D341Med (cell line): ENCODE measurements around the gene MMGT1.

ENCODE experiments used
- DNase-seq: peaks from one replicate; pipeline ENCODE4 v3.0.0; 2012; ENCODE audit warnings: low spot score

The MMGT1 gene

GRCh38 chrX:135973548-135974278 is at the start of gene MMGT1:
TSS of gene MMGT1 (minus strand) at chrX:135973988. CDS start at chrX:135973675, 313 bp downstream.
- DNase-seq = peak; percentile 91

- DNase-seq = no peak
These were observed 48.1 kb upstream of the MMGT1 start for GRCh38 chrX:136021903-136022302.

GRCh38 chrX:136021160-136021559 is 47.4 kb upstream of the MMGT1 start:
- DNase-seq = no peak

- DNase-seq = no peak
These were observed 45.4 kb upstream of the MMGT1 start for GRCh38 chrX:136019226-136019625.

GRCh38 chrX:136016881-136017280 is 43.1 kb upstream of the MMGT1 start:
- no peak for DNase-seq

- no peak for DNase-seq
These were observed 41.2 kb upstream of the MMGT1 start for GRCh38 chrX:136015016-136015415.

GRCh38 chrX:135988245-135988644 is 14.5 kb upstream of the MMGT1 start:
- no peak for DNase-seq

- no peak for DNase-seq
These were observed 12.2 kb upstream of the MMGT1 start for GRCh38 chrX:135985973-135986310.

GRCh38 chrX:135985157-135985972 is 11.6 kb upstream of the MMGT1 start, which contains the start of gene SLC9A6:
TSS of gene SLC9A6 (plus strand) at chrX:135985435. CDS start at chrX:135985659, 224 bp downstream.
- DNase-seq = peak; percentile 88

- no peak for DNase-seq
These were observed 11.0 kb upstream of the MMGT1 start for GRCh38 chrX:135984791-135985156.

- DNase-seq = no peak
These were observed 10.5 kb upstream of the MMGT1 start for GRCh38 chrX:135984256-135984655.

GRCh38 chrX:135982860-135983259 is 9.1 kb upstream of the MMGT1 start:
- no peak for DNase-seq

- DNase-seq = no peak
These were observed 7.9 kb upstream of the MMGT1 start for GRCh38 chrX:135981668-135982067.

GRCh38 chrX:135981010-135981409 is 7.2 kb upstream of the MMGT1 start:
- no peak for DNase-seq

- no peak for DNase-seq
These were observed 3.8 kb upstream of the MMGT1 start for GRCh38 chrX:135977611-135978010.

GRCh38 chrX:135975421-135975820 is 1.6 kb upstream of the MMGT1 start:
- DNase-seq = no peak

- DNase-seq = peak; percentile 89
These were observed 580 bp upstream of the MMGT1 start for GRCh38 chrX:135974279-135974856.

GRCh38 chrX:135973025-135973547 is 702 bp downstream of the MMGT1 start:
- peak; percentile 13 for DNase-seq

- DNase-seq = no peak
These were observed 22.5 kb downstream of the MMGT1 start for GRCh38 chrX:135951291-135951690.

GRCh38 chrX:135944486-135944885 is 29.3 kb downstream of the MMGT1 start:
- DNase-seq = no peak

- peak; percentile 25 for DNase-seq
These were observed 41.9 kb downstream of the MMGT1 start for GRCh38 chrX:135931644-135932487.

GRCh38 chrX:135927897-135928296 is 45.9 kb downstream of the MMGT1 start:
- no peak for DNase-seq
